ENCODE results near the gene HOXA9.

Gene HOXA9

DNA sequence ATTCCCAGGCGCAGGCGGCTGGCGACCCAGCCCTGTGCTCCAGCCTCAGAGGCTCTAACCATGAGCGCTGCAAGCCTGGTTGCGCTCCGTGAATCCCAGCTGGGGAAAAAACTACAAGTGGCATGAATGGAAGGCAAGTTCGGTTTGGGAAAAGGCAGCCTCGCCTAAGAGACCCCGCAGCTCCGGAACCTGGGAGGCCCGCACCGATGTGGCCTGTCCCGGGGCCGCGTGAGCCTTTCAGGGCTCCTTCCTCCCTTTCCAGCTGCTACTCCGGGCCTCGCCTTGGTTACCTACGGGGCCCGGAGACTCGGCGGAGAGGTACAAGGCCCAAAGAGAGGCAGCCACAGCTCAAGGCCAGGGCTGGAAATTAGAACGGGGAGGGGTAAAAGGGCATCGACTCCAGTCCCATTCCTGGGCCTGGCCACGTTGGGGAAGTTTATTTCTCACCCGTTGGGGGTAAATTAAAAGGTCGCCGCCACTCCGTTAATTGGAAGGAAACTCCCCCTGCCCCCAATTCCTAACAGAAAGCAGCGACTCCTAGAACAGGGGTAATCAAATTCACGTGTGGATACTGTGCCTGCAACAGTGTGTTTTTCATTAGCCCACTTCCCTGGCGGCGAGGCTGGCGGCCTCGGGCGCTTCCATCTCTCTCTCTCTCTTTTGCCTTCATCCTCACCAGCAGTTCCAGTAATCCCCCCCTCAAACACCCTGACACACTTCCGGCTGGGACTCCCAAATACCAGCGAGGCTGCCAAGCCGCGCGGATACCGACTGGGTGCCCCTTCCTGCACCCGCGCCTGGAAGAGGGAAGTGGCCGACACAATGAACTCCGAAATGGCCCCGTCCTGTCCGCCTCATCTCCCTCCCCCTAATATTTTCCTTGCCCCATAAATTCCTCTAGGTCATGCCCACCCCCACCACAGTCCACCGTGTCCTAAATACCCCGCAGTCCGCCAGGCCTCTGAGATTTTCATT is 1.5 kb upstream of the HOXA9 start:
- Histone ChIP-seq H3K4ac (ENCODE audit: low read depth in 1 of 2, low read length in 2 of 2) (peak overlapping the region; percentile 87 to 91), H3K9ac (ENCODE audit: low read length) (peak overlapping the region; percentile 90), H2BK5ac (ENCODE audit: low read depth, low read length, poor library complexity, severe bottlenecking) (peak overlapping the region; percentile 54), H3K4me3 (ENCODE audit: insufficient read depth in 1 of 2, low read depth in 1 of 2, low read length in 2 of 2) (peak overlapping the region; percentile 42 to 92), H3K36me3 (ENCODE audit: control insufficient read depth in 1 of 2, insufficient read depth in 2 of 2, low read depth in 1 of 2, low read length in 2 of 2) (peaks cover 19 to 63% of the 10 kb centered on the region in 2 experiments), H2AK5ac (ENCODE audit: low read length, severe bottlenecking) (peak overlapping the region; percentile 47), H4K91ac (ENCODE audit: low read length) (peak overlapping the region; percentile 91), H3K14ac (ENCODE audit: low read length in 2 of 2) (peak overlapping the region in 1 of 2 experiments; percentile 92), H3K27me3 (ENCODE audit: control insufficient read depth in 1 of 2, insufficient read depth in 1 of 2, low read length in 2 of 2) (peaks cover 0 to 4% of the 10 kb centered on the region in 2 experiments), H3K4me2 (ENCODE audit: low read length, poor library complexity, severe bottlenecking) (peak overlapping the region; percentile 67), H2BK15ac (ENCODE audit: low read depth, poor library complexity, severe bottlenecking) (peak overlapping the region; percentile 93), H2BK120ac (ENCODE audit: low read depth, low read length) (peak overlapping the region; percentile 99), H3K23ac (ENCODE audit: low read length in 2 of 2) (peak overlapping the region in 1 of 2 experiments; percentile 81), H3K18ac (ENCODE audit: low read depth in 1 of 2, low read length in 2 of 2) (peak overlapping the region; percentile 88 to 90), H2AFZ (ENCODE audit: low read depth, low read length) (no peak overlapping the region), H3K4me1 (ENCODE audit: control insufficient read depth, insufficient read depth, low read depth, low read length) (peaks cover 21% of the 10 kb centered on the region), H4K8ac (ENCODE audit: low read length) (peak overlapping the region; percentile 95), H3K27ac (ENCODE audit: low read length, poor library complexity, severe bottlenecking) (peak overlapping the region; percentile 73), H3K9me3 (ENCODE audit: control insufficient read depth, low read length) (no peaks in the 10 kb centered on the region), H2BK12ac (ENCODE audit: low read length in 2 of 2) (peak overlapping the region; percentile 59 to 89), H3K79me1 (replicated peaks; ENCODE audit: low read length, poor library complexity, severe bottlenecking) (no peaks in the 10 kb centered on the region)
- WGBS = 11% methylated on average over 50 of the region's 50 CpGs
- DNase-seq = peak; percentile 52

- Histone ChIP-seq H3K9ac (ENCODE audit: low read length) (peak overlapping the region; percentile 90), H4K8ac (ENCODE audit: low read length) (peak overlapping the region; percentile 95), H2AK5ac (ENCODE audit: low read length, severe bottlenecking) (no peak overlapping the region), H3K18ac (ENCODE audit: low read depth in 1 of 2, low read length in 2 of 2) (peak overlapping the region; percentile 86 to 90), H3K4me3 (ENCODE audit: insufficient read depth in 1 of 2, low read depth in 1 of 2, low read length in 2 of 2) (peak overlapping the region; percentile 42 to 92), H3K27me3 (ENCODE audit: control insufficient read depth in 1 of 2, insufficient read depth in 1 of 2, low read length in 2 of 2) (no peaks in the 10 kb centered on the region), H3K4ac (ENCODE audit: low read depth in 1 of 2, low read length in 2 of 2) (peak overlapping the region; percentile 87 to 91), H3K14ac (ENCODE audit: low read length in 2 of 2) (peak overlapping the region in 1 of 2 experiments; percentile 92), H2BK15ac (ENCODE audit: low read depth, poor library complexity, severe bottlenecking) (peak overlapping the region; percentile 74), H2BK5ac (ENCODE audit: low read depth, low read length, poor library complexity, severe bottlenecking) (peak overlapping the region; percentile 68), H3K4me1 (ENCODE audit: control insufficient read depth, insufficient read depth, low read depth, low read length) (peaks cover 27% of the 10 kb centered on the region), H3K27ac (ENCODE audit: low read length, poor library complexity, severe bottlenecking) (peak overlapping the region; percentile 73), H3K36me3 (ENCODE audit: control insufficient read depth in 1 of 2, insufficient read depth in 2 of 2, low read depth in 1 of 2, low read length in 2 of 2) (peaks cover 15 to 60% of the 10 kb centered on the region in 2 experiments), H2AFZ (ENCODE audit: low read depth, low read length) (no peak overlapping the region), H3K79me1 (replicated peaks; ENCODE audit: low read length, poor library complexity, severe bottlenecking) (no peaks in the 10 kb centered on the region), H4K91ac (ENCODE audit: low read length) (peak overlapping the region; percentile 91), H3K9me3 (ENCODE audit: control insufficient read depth, low read length) (no peaks in the 10 kb centered on the region), H2BK12ac (ENCODE audit: low read length in 2 of 2) (peak overlapping the region; percentile 59 to 89), H3K23ac (ENCODE audit: low read length in 2 of 2) (peak overlapping the region in 1 of 2 experiments; percentile 81), H2BK120ac (ENCODE audit: low read depth, low read length) (peak overlapping the region; percentile 99), H3K4me2 (ENCODE audit: low read length, poor library complexity, severe bottlenecking) (peak overlapping the region; percentile 67)
- 19% methylated on average over 46 of the region's 46 CpGs for WGBS
- DNase-seq = peak; percentile 52
Observed at GRCh38 chr7:27165996-27166530, 726 bp upstream of the HOXA9 start.

DNA sequence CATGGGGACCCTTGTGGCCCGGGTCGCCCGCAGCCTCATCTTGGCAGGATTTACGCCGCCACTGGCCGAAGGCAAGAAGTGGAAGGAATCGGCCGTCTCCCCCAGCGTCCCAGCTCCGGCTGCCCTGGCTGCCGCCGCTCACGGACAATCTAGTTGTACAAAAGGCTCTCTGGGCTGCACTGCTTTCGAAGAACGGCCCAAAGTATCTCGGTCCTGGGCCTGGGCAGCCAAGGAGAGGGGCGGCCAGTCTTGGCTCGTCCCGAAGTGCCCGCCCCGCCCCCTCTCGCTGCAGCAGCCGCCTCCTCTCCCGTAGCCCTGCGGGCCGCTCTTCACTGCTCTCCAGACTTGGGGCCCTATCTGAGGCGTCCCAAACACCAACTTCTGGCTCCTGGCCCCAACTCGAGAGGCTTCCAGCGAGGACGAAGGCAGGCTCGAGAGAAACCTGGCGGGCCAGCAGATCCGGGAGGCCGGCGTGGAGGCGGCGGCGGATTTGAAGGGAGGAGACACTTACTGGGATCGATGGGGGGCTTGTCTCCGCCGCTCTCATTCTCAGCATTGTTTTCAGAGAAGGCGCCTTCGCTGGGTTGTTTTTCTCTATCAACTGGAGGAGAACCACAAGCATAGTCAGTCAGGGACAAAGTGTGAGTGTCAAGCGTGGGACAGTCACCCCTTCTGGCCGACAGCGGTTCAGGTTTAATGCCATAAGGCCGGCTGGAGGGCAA is 809 bp downstream of the HOXA9 start:
- H4K8ac ChIP-seq (ENCODE audit: low read length) = peak overlapping the region; percentile 81
- peak overlapping the region in 1 of 2 experiments; percentile 67 for H3K23ac ChIP-seq (ENCODE audit: low read length in 2 of 2)
- peak overlapping the region; percentile 27 for H2AK5ac ChIP-seq (ENCODE audit: low read length, severe bottlenecking)
- H3K27me3 ChIP-seq (ENCODE audit: control insufficient read depth in 1 of 2, insufficient read depth in 1 of 2, low read length in 2 of 2) = no peaks in the 10 kb centered on the region
- H3K9ac ChIP-seq (ENCODE audit: low read length) = peak overlapping the region; percentile 90
- H3K36me3 ChIP-seq (ENCODE audit: control insufficient read depth in 1 of 2, insufficient read depth in 2 of 2, low read depth in 1 of 2, low read length in 2 of 2) = peaks cover 15 to 54% of the 10 kb centered on the region in 2 experiments
- no peak overlapping the region for H2BK15ac ChIP-seq (ENCODE audit: low read depth, poor library complexity, severe bottlenecking)
- H3K9me3 ChIP-seq (ENCODE audit: control insufficient read depth, low read length) = no peaks in the 10 kb centered on the region
- H3K79me1 ChIP-seq (replicated peaks; ENCODE audit: low read length, poor library complexity, severe bottlenecking) = peaks cover 3% of the 10 kb centered on the region
- H3K14ac ChIP-seq (ENCODE audit: low read length in 2 of 2) = peak overlapping the region in 1 of 2 experiments; percentile 62
- H4K91ac ChIP-seq (ENCODE audit: low read length) = peak overlapping the region; percentile 77
- no peak overlapping the region for H3K27ac ChIP-seq (ENCODE audit: low read length, poor library complexity, severe bottlenecking)
- peak overlapping the region; percentile 14 to 92 for H3K4me3 ChIP-seq (ENCODE audit: insufficient read depth in 1 of 2, low read depth in 1 of 2, low read length in 2 of 2)
- no peak overlapping the region for H2AFZ ChIP-seq (ENCODE audit: low read depth, low read length)
- peak overlapping the region in 1 of 2 experiments; percentile 51 for H2BK12ac ChIP-seq (ENCODE audit: low read length in 2 of 2)
- peak overlapping the region; percentile 48 to 84 for H3K4ac ChIP-seq (ENCODE audit: low read depth in 1 of 2, low read length in 2 of 2)
- peaks cover 36% of the 10 kb centered on the region for H3K4me1 ChIP-seq (ENCODE audit: control insufficient read depth, insufficient read depth, low read depth, low read length)
- DNase-seq = peak; percentile 65
- H2BK120ac ChIP-seq (ENCODE audit: low read depth, low read length) = peak overlapping the region; percentile 87
- H3K4me2 ChIP-seq (ENCODE audit: low read length, poor library complexity, severe bottlenecking) = no peak overlapping the region
- H2BK5ac ChIP-seq (ENCODE audit: low read depth, low read length, poor library complexity, severe bottlenecking) = no peak overlapping the region
- WGBS = 12% methylated on average over 47 of the region's 47 CpGs
- H3K18ac ChIP-seq (ENCODE audit: low read depth in 1 of 2, low read length in 2 of 2) = peak overlapping the region; percentile 80 to 89
